ENCODE data around the gene TNFSF13B. TPM values are rescaled to one million over a fixed set of nuclear protein-coding genes. Genes with fewer than 3 reads are reported as not detected.
A peak's percentile ranks its signal among the peaks of the same experiment; 100 is the strongest.
"Not testable (repeated sequence)": the region's sequence is repeated elsewhere in the genome, so short reads cannot be mapped to it uniquely, and the experiment has no call there.

Gene TNFSF13B
- total and polyA plus RNA-seq, 2 donors (not counting 1 experiment from before 2014, with no cell fraction given) = 2.0 to 4.7 TPM

DNA sequence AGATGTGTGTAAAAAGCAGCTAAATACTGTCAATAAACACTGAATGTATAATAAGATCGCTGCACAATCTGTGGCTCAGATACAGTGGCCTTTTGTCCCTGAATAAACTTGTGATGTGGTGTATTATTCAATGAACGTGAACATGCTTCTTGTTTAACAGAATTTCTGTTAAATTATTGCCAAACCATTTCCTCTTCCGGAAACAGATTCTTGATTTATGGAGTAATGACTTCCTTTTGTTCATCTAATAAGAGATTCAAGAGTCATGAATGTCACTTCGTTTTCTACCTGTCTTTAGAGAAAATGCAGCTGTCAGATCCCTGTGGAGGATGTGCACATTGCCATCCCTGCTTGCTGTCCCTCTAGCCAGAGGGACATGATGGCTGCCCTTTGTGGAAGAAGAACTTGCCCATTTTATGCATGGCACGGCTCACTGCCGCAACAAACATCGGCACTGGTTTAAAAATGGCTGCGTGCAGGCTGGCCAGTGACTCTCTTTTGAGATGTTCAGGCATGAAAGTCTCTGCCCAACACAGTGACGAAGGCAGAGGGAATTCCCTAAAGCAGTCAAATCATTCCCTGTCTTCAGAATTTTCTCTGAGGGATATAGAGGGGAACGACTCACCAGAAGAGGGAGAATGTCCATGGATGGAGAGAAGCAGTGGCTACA is 3.1 kb upstream of the TNFSF13B start:
- H4K20me1 ChIP-seq (ENCODE audit: control insufficient read depth, insufficient read depth, low read length, poor library complexity, severe bottlenecking) = no peaks in the 10 kb centered on the region
- H3K4me3 Mint-ChIP-seq = peak overlapping the region; percentile 85
- no peak for ATAC-seq (ENCODE audit: low read depth)
- peaks cover 37 to 44% of the 10 kb centered on the region in 2 donors for H3K4me1 ChIP-seq (ENCODE audit: control insufficient read depth in 2 of 2, insufficient read depth in 2 of 2, low read length in 2 of 2)
- H3K4me3 ChIP-seq (ENCODE audit: control extremely low read depth in 1 of 5, extremely low read depth in 1 of 5, insufficient read depth in 1 of 5, low read depth in 2 of 5, low read length in 4 of 5) = peak overlapping the region in 4 of 5 experiments; percentile 3 to 34 (median 24)
- intact Hi-C loops (cut with micrococcal nuclease) = no loop called here
- ChIA-PET CTCF (no interaction called here), POLR2A (no interaction called here)
- peak overlapping the region; percentile 28 for H3K9ac ChIP-seq (ENCODE audit: low read length)
- peak overlapping the region; percentile 91 for H3K27ac Mint-ChIP-seq
- H3K79me2 ChIP-seq (ENCODE audit: control insufficient read depth, insufficient read depth, low read length) = no peaks in the 10 kb centered on the region
- H2AFZ ChIP-seq (ENCODE audit: insufficient read depth, low read depth, low read length, poor library complexity, severe bottlenecking) = peak overlapping the region; percentile 78
- TF ChIP-seq CTCF (IDR thresholded peaks at IDR 0.05) (no peak), EZH2 (IDR thresholded peaks at IDR 0.05; ENCODE audit: borderline replicate concordance, insufficient read depth, low read depth, low read length, poor library complexity, severe bottlenecking) (no peak)
- H3K4me2 ChIP-seq (replicated peaks; ENCODE audit: low read depth, low read length, poor library complexity, severe bottlenecking) = peak overlapping the region; percentile 66
- H3K27me3 Mint-ChIP-seq = no peaks in the 10 kb centered on the region
- H3K36me3 ChIP-seq (replicated peaks in 1 of 2; ENCODE audit: control extremely low read depth in 1 of 2, control insufficient read depth in 1 of 2, extremely low read depth in 1 of 2, insufficient read depth in 2 of 2, low read length in 1 of 2) = no peaks in the 10 kb centered on the region
- peak; percentile 36 for DNase-seq
- H3K9me3 ChIP-seq (ENCODE audit: control extremely low read depth in 1 of 3, control insufficient read depth in 2 of 3, insufficient read depth in 1 of 3, low read length in 2 of 3) = peaks cover 0 to 3% (median 0%) of the 10 kb centered on the region in 3 donors
- H3K9me3 Mint-ChIP-seq (ENCODE audit: insufficient read depth) = peaks cover 2% of the 10 kb centered on the region
- H3K4me1 Mint-ChIP-seq = peaks cover 49% of the 10 kb centered on the region
- H3K27me3 ChIP-seq (replicated peaks in 1 of 4; ENCODE audit: control extremely low read depth in 1 of 4, control insufficient read depth in 3 of 4, insufficient read depth in 4 of 4, low read length in 3 of 4) = no peaks in the 10 kb centered on the region
- H3K27ac ChIP-seq (ENCODE audit: low read length in 2 of 2) = peak overlapping the region; percentile 46 to 57
- 5% methylated on average over 5 of the region's 10 CpGs for WGBS (ENCODE audit: insufficient coverage)

- Histone ChIP-seq H3K36me3 (replicated peaks in 1 of 2; ENCODE audit: control extremely low read depth in 1 of 2, control insufficient read depth in 1 of 2, extremely low read depth in 1 of 2, insufficient read depth in 2 of 2, low read length in 1 of 2) (no peaks in the 10 kb centered on the region), H3K4me1 (ENCODE audit: control insufficient read depth in 2 of 2, insufficient read depth in 2 of 2, low read length in 2 of 2) (peaks cover 37 to 44% of the 10 kb centered on the region in 2 donors), H3K4me3 (ENCODE audit: control extremely low read depth in 1 of 5, extremely low read depth in 1 of 5, insufficient read depth in 1 of 5, low read depth in 2 of 5, low read length in 4 of 5) (no peak overlapping the region), H3K27ac (ENCODE audit: low read length in 2 of 2) (peak overlapping the region; percentile 45 to 57), H3K79me2 (ENCODE audit: control insufficient read depth, insufficient read depth, low read length) (no peaks in the 10 kb centered on the region), H4K20me1 (ENCODE audit: control insufficient read depth, insufficient read depth, low read length, poor library complexity, severe bottlenecking) (no peaks in the 10 kb centered on the region), H3K9me3 (ENCODE audit: control extremely low read depth in 1 of 3, control insufficient read depth in 2 of 3, insufficient read depth in 1 of 3, low read length in 2 of 3) (peaks cover 0 to 3% (median 0%) of the 10 kb centered on the region in 3 donors), H3K27me3 (replicated peaks in 1 of 4; ENCODE audit: control extremely low read depth in 1 of 4, control insufficient read depth in 3 of 4, insufficient read depth in 4 of 4, low read length in 3 of 4) (no peaks in the 10 kb centered on the region), H2AFZ (ENCODE audit: insufficient read depth, low read depth, low read length, poor library complexity, severe bottlenecking) (peak overlapping the region; percentile 78), H3K9ac (ENCODE audit: low read length) (no peak overlapping the region), H3K4me2 (replicated peaks; ENCODE audit: low read depth, low read length, poor library complexity, severe bottlenecking) (peak overlapping the region; percentile 66)
- DNase-seq = peak; percentile 34
- peak overlapping the region; percentile 91 for H3K27ac Mint-ChIP-seq
- ATAC-seq (ENCODE audit: low read depth) = no peak
- intact Hi-C loops (cut with micrococcal nuclease) = no loop called here
- ChIA-PET CTCF (no interaction called here), POLR2A (no interaction called here)
- H3K4me3 Mint-ChIP-seq = peak overlapping the region; percentile 6
- TF ChIP-seq CTCF (IDR thresholded peaks at IDR 0.05) = no peak
- TF ChIP-seq EZH2 (IDR thresholded peaks at IDR 0.05; ENCODE audit: borderline replicate concordance, insufficient read depth, low read depth, low read length, poor library complexity, severe bottlenecking) = no peak
- peaks cover 49% of the 10 kb centered on the region for H3K4me1 Mint-ChIP-seq
- H3K27me3 Mint-ChIP-seq = no peaks in the 10 kb centered on the region
- peaks cover 2% of the 10 kb centered on the region for H3K9me3 Mint-ChIP-seq (ENCODE audit: insufficient read depth)
- 0% methylated on average over 1 of the region's 4 CpGs for WGBS (ENCODE audit: insufficient coverage)
These were observed 2.2 kb upstream of the TNFSF13B start for GRCh38 chr13:108267347-108267746.

- H3K9me3 Mint-ChIP-seq (ENCODE audit: insufficient read depth); POLR2A ChIA-PET; H3K27me3 Mint-ChIP-seq; ATAC-seq (ENCODE audit: low read depth); DNase-seq; H2AFZ ChIP-seq (ENCODE audit: insufficient read depth, low read depth, low read length, poor library complexity, severe bottlenecking); H3K4me3 ChIP-seq (ENCODE audit: control extremely low read depth in 1 of 5, extremely low read depth in 1 of 5, insufficient read depth in 1 of 5, low read depth in 2 of 5, low read length in 4 of 5); H3K4me2 ChIP-seq (replicated peaks; ENCODE audit: low read depth, low read length, poor library complexity, severe bottlenecking); H3K36me3 ChIP-seq (replicated peaks in 1 of 2; ENCODE audit: control extremely low read depth in 1 of 2, control insufficient read depth in 1 of 2, extremely low read depth in 1 of 2, insufficient read depth in 2 of 2, low read length in 1 of 2); H4K20me1 ChIP-seq (ENCODE audit: control insufficient read depth, insufficient read depth, low read length, poor library complexity, severe bottlenecking); H3K9ac ChIP-seq (ENCODE audit: low read length); H3K27ac ChIP-seq (ENCODE audit: low read length in 2 of 2); H3K9me3 ChIP-seq (ENCODE audit: control extremely low read depth in 1 of 3, control insufficient read depth in 2 of 3, insufficient read depth in 1 of 3, low read length in 2 of 3); H3K27me3 ChIP-seq (replicated peaks in 1 of 4; ENCODE audit: control extremely low read depth in 1 of 4, control insufficient read depth in 3 of 4, insufficient read depth in 4 of 4, low read length in 3 of 4); CTCF ChIA-PET; H3K79me2 ChIP-seq (ENCODE audit: control insufficient read depth, insufficient read depth, low read length): not testable (repeated sequence)
- Mint-ChIP-seq H3K4me3 (peak overlapping the region; percentile 6), H3K27ac (peak overlapping the region; percentile 91), H3K4me1 (peaks cover 51% of the 10 kb centered on the region)
- H3K4me1 ChIP-seq (ENCODE audit: control insufficient read depth in 2 of 2, insufficient read depth in 2 of 2, low read length in 2 of 2) = peaks cover 37 to 44% of the 10 kb centered on the region in 2 donors
- intact Hi-C loops (cut with micrococcal nuclease) = loop anchor here (2.0 kb wide), 1 partner anchor 49 kb away; the partner anchor contains the start of gene ABHD13
- no CpG with 5 or more reads among the region's 3 CpGs for WGBS (ENCODE audit: insufficient coverage)
These were observed 1.7 kb upstream of the TNFSF13B start for GRCh38 chr13:108267855-108268254.
